H1 (cell line): ENCODE measurements around the gene GADL1. TPM values are rescaled to one million over a fixed set of nuclear protein-coding genes. Genes with fewer than 3 reads are reported as not detected.

Source experiments
- CTCF ChIA-PET: fragments of 300-600 bp; sonication (Branson Sonifier 250); formaldehyde crosslinking; loops from one replicate; lab custom pipeline; 2021; ENCODE audit not compliant: partially characterized antibody; lab: Charles Lee
- POLR2A ChIA-PET: fragments of 300-600 bp; sonication (Branson Sonifier 250); formaldehyde crosslinking; loops from one replicate; lab custom pipeline; 2021; ENCODE audit warnings: inconsistent platforms; ENCODE audit not compliant: partially characterized antibody; lab: Charles Lee
- DNase-seq, 2 experiments: peaks; one replicate each; pipeline versions ENCODE4 v3.0.0 to v3.0.0-alpha.2; 2010 to 2022; ENCODE audit warnings: low spot score in 2 of 2, low read depth in 1 of 2, mixed read lengths in 1 of 2
- FAIRE-seq: peaks from 2 replicates; lab custom pipeline; 2011; peaks lifted over from hg19 to GRCh38; lab: Jason Lieb, UNC
- H2AFZ ChIP-seq: 2 replicates; pipeline ENCODE4 v1.8.1; 2012; ENCODE audit warnings: low read length, inconsistent platforms
- H2AK5ac ChIP-seq: 2 replicates; pipeline ENCODE4 v1.6.1; 2013; ENCODE audit warnings: low read depth, low read length
- H2BK120ac ChIP-seq: replicated peaks from 2 replicates; pipeline ENCODE3; 2013; ENCODE audit warnings: low read depth, low read length, inconsistent platforms
- H2BK12ac ChIP-seq: 2 replicates; pipeline ENCODE4 v1.6.1; 2013; ENCODE audit warnings: low read depth, low read length
- H2BK15ac ChIP-seq: 2 replicates; pipeline ENCODE4 v1.6.1; 2013; ENCODE audit warnings: low read length
- H2BK20ac ChIP-seq: 2 replicates; pipeline ENCODE4 v1.6.1; 2013; ENCODE audit warnings: low read length
- H2BK5ac ChIP-seq: 2 replicates; pipeline ENCODE4 v1.6.1; 2013; ENCODE audit warnings: low read depth, low read length
- H3K14ac ChIP-seq: 2 replicates; pipeline ENCODE4 v1.6.1; 2013; ENCODE audit warnings: inconsistent platforms; ENCODE audit not compliant: insufficient read length
- H3K18ac ChIP-seq: 2 replicates; pipeline ENCODE4 v1.6.1; 2013; ENCODE audit warnings: low read length; ENCODE audit errors: extremely low read depth
- H3K23ac ChIP-seq: 2 replicates; pipeline ENCODE4 v1.6.1; 2013; ENCODE audit warnings: inconsistent platforms; ENCODE audit not compliant: insufficient read length
- H3K23me2 ChIP-seq: 2 replicates; pipeline ENCODE4 v1.6.1; 2013; ENCODE audit warnings: low read depth, low read length
- H3K27ac ChIP-seq: 2 replicates; pipeline ENCODE4 v1.6.1; 2011; ENCODE audit warnings: low read depth, low read length, inconsistent platforms
- H3K27me3 ChIP-seq, 4 experiments: replicated peaks in 1 of 4; 1 replicate in 1 of 4; 2 replicates in 3 of 4; pipeline versions ENCODE4 v1.6.1 to v1.8.1; 2011 to 2013; ENCODE audit warnings: low read length in 3 of 4, mild to moderate bottlenecking in 3 of 4, inconsistent platforms in 2 of 4, mixed read lengths in 2 of 4, moderate library complexity in 1 of 4; ENCODE audit not compliant: control insufficient read depth in 3 of 4, insufficient read depth in 3 of 4; ENCODE audit errors: extremely low read depth in 1 of 4
- H3K36me3 ChIP-seq, 4 experiments: 2 replicates each; pipeline versions ENCODE4 v1.6.1 to v1.8.1; 2011 to 2013; ENCODE audit warnings: mild to moderate bottlenecking in 4 of 4, low read length in 3 of 4, moderate library complexity in 2 of 4, control low read depth in 1 of 4, inconsistent platforms in 1 of 4; ENCODE audit not compliant: insufficient read depth in 4 of 4, control insufficient read depth in 2 of 4
- H3K4ac ChIP-seq: replicated peaks from 2 replicates; pipeline ENCODE3; 2013; ENCODE audit warnings: low read length, low read depth, mixed read lengths, inconsistent platforms; ENCODE audit not compliant: insufficient read length
- H3K4me1 ChIP-seq, 4 experiments: replicated peaks in 1 of 4; 1 replicate in 1 of 4; 2 replicates in 3 of 4; pipeline versions ENCODE4 v1.6.1 to v1.8.1; 2011 to 2013; ENCODE audit warnings: low read length in 3 of 4, inconsistent platforms in 2 of 4, mixed read lengths in 1 of 4; ENCODE audit not compliant: insufficient read depth in 4 of 4, control insufficient read depth in 3 of 4
- H3K4me2 ChIP-seq, 2 experiments: 2 replicates each; pipeline versions ENCODE4 v1.6.1 to v1.8.1; 2011 to 2013; ENCODE audit warnings: low read depth in 2 of 2, low read length in 2 of 2, control low read depth in 1 of 2, inconsistent platforms in 1 of 2, mild to moderate bottlenecking in 1 of 2; ENCODE audit not compliant: insufficient read depth in 1 of 2
- H3K4me3 ChIP-seq, 4 experiments: fragments of 200-600, 300-600 bp in 1 of 4; sonication (generic), shearing (Covaris generic), sonication (Bioruptor Twin) in 1 of 4; 2 replicates each; pipeline versions ENCODE4 v1.5.1 to v1.8.1; 2011 to 2016; ENCODE audit warnings: low read length in 4 of 4, low read depth in 3 of 4, control low read depth in 2 of 4, inconsistent platforms in 2 of 4, mild to moderate bottlenecking in 2 of 4, mixed read lengths in 1 of 4, moderate library complexity in 1 of 4; ENCODE audit not compliant: insufficient read depth in 2 of 4; ENCODE audit errors: extremely low read depth in 1 of 4
- H3K56ac ChIP-seq: replicated peaks from 2 replicates; pipeline ENCODE3; 2013; ENCODE audit warnings: low read depth, mild to moderate bottlenecking, mixed read lengths, low read length, inconsistent platforms; ENCODE audit not compliant: insufficient read length
- H3K79me1 ChIP-seq: 2 replicates; pipeline ENCODE4 v1.6.1; 2013; ENCODE audit warnings: low read depth, low read length, control low read depth
- H3K79me2 ChIP-seq, 2 experiments: 2 replicates each; pipeline versions ENCODE4 v1.6.1 to v1.8.1; 2012 to 2013; ENCODE audit warnings: low read length in 2 of 2, mild to moderate bottlenecking in 2 of 2, inconsistent platforms in 1 of 2; ENCODE audit not compliant: insufficient read depth in 2 of 2, control insufficient read depth in 1 of 2
- H3K9ac ChIP-seq, 4 experiments: replicated peaks in 1 of 4; 1 replicate in 1 of 4; 2 replicates in 3 of 4; pipeline versions ENCODE4 v1.6.1 to v1.8.1; 2011 to 2013; ENCODE audit warnings: low read depth in 3 of 4, low read length in 3 of 4, control low read depth in 2 of 4, mild to moderate bottlenecking in 2 of 4, moderate library complexity in 2 of 4, inconsistent platforms in 1 of 4; ENCODE audit errors: extremely low read depth in 1 of 4
- H3K9me3 ChIP-seq, 2 experiments: 2 replicates each; pipeline versions ENCODE4 v1.6.1 to v1.8.1; 2012 to 2013; ENCODE audit warnings: mild to moderate bottlenecking in 2 of 2, moderate library complexity in 2 of 2, control low read depth in 1 of 2, inconsistent platforms in 1 of 2, low read depth in 1 of 2, low read length in 1 of 2, mixed read lengths in 1 of 2; ENCODE audit not compliant: insufficient read depth in 2 of 2
- H4K20me1 ChIP-seq, 2 experiments: replicated peaks in 1 of 2; 2 replicates each; pipeline versions ENCODE3 to v1.8.1; 2011 to 2013; ENCODE audit warnings: inconsistent platforms in 2 of 2, low read length in 2 of 2, mild to moderate bottlenecking in 1 of 2; ENCODE audit not compliant: insufficient read depth in 2 of 2, control insufficient read depth in 1 of 2
- H4K5ac ChIP-seq: 2 replicates; pipeline ENCODE4 v1.6.1; 2013; ENCODE audit warnings: low read length, low read depth, mixed read lengths, inconsistent platforms; ENCODE audit not compliant: insufficient read length
- H4K8ac ChIP-seq: 2 replicates; pipeline ENCODE4 v1.8.0; 2013; ENCODE audit warnings: mild to moderate bottlenecking, moderate library complexity, low read length, inconsistent platforms; ENCODE audit not compliant: insufficient read depth; ENCODE audit errors: extremely low read depth
- H4K91ac ChIP-seq: replicated peaks from 2 replicates; pipeline ENCODE3; 2013; ENCODE audit warnings: low read length, mixed read lengths, inconsistent platforms; ENCODE audit not compliant: insufficient read length
- EP300 ChIP-seq, 2 experiments: IDR thresholded peaks; 1 replicate in 1 of 2; 2 replicates in 1 of 2; pipeline ENCODE4 v1.6.1; 2011 to 2012; ENCODE audit warnings: low read depth in 2 of 2, low read length in 2 of 2, mild to moderate bottlenecking in 2 of 2, borderline replicate concordance in 1 of 2, inconsistent platforms in 1 of 2, moderate library complexity in 1 of 2
- RAD21 ChIP-seq, 2 experiments: IDR thresholded peaks in 1 of 2; conservative IDR thresholded peaks in 1 of 2; 2 replicates each; pipeline ENCODE4 v1.6.1; 2011; ENCODE audit warnings: low read depth in 2 of 2, low read length in 2 of 2, improper control_type of control experiment in 1 of 2, inconsistent platforms in 1 of 2, mild to moderate bottlenecking in 1 of 2, moderate library complexity in 1 of 2
- TEAD4 ChIP-seq: IDR thresholded peaks from 2 replicates; pipeline ENCODE4 v1.6.1; 2012; ENCODE audit warnings: low read depth, low read length, inconsistent platforms, mixed read lengths
- ZNF274 ChIP-seq: IDR thresholded peaks from 2 replicates; pipeline ENCODE4 v1.7.0; 2012; ENCODE audit warnings: low read length, borderline replicate concordance; ENCODE audit errors: extremely low read depth
- WGBS, 2 experiments: shearing (Covaris generic) in 1 of 2; methylation state at CpG; one replicate each; pipeline versions ENCODE4 v1.1.6 to v1.1.7; 2013 to 2015; ENCODE audit warnings: low lambda C conversion rate in 2 of 2, mixed read lengths in 2 of 2, inconsistent platforms in 1 of 2, low coverage in 1 of 2, missing lambda C conversion rate in 1 of 2; ENCODE audit not compliant: insufficient replicate concordance in 2 of 2, insufficient coverage in 1 of 2, insufficient read length in 1 of 2; ENCODE audit errors: extremely low coverage in 1 of 2, missing lambda C conversion rate in 1 of 2; 5-methylcytosine and 5-hydroxymethylcytosine counted together
- polyA plus RNA-seq, 7 experiments: library from polyadenylated mRNA; depleted of rRNA in 3 of 7; stranded (reverse) in 5 of 7; unstranded in 2 of 7; fragments of >200 nt in 5 of 7; fragments of 200-250 nt in 2 of 7; gene quantifications; 1 replicate in 5 of 7; 2 replicates in 1 of 7; 4 replicates in 1 of 7; pipeline versions ENCODE4 v1.2.1 to v1.2.3, GENCODE V29; 2011 to 2013; ENCODE audit warnings: missing spikeins in 2 of 7, mixed read lengths in 2 of 7
- total RNA-seq: library from RNA; stranded (reverse); fragmentation: NEBNext Ultra II Directional; extraction: Animal tissue kit (Norgen Biotek cat#: 25700); gene quantifications from 2 replicates; pipeline ENCODE4 v1.2.1, GENCODE V29; 2021
- TF ChIP-seq, protein P1 (sequence below), 3 experiments: IDR thresholded peaks; 1 replicate in 2 of 3; 2 replicates in 1 of 3; pipeline versions ENCODE4 v1.5.1 to v1.6.1; 2011; ENCODE audit warnings: low read length in 3 of 3, mild to moderate bottlenecking in 3 of 3, inconsistent platforms in 2 of 3, low read depth in 1 of 3, moderate library complexity in 1 of 3; ENCODE audit not compliant: insufficient read depth in 1 of 3; ENCODE audit errors: control extremely low read depth in 1 of 3
- TF ChIP-seq, protein P2 (sequence below): IDR thresholded peaks from 2 replicates; pipeline ENCODE4 v1.6.1; 2012; ENCODE audit warnings: low read length, inconsistent platforms

GADL1 gene
- total and polyA plus RNA-seq, 2 of the 8 experiments (the other 6 are each of a cell fraction or from before 2014, with no cell fraction given): 0.03 to 0.30 TPM

GRCh38 chr3:30693470-30694120 is 200.9 kb downstream of the GADL1 start:
- H4K5ac ChIP-seq: no peak overlapping the region
- ChIA-PET POLR2A (interaction anchor here (0.7 kb wide), 1 partner anchor 256 kb away, joined by 3 read pairs; no protein-coding TSS in a partner anchor), CTCF (interaction anchor here (0.6 to 6.3 kb wide), 65 partner anchors 8 to 678 kb away, joined by 3 to 60 read pairs (median 4); no protein-coding TSS in a partner anchor)
- H3K36me3 ChIP-seq: peaks cover 2 to 11% (median 4%) of the 10 kb centered on the region in 4 experiments; a peak in 4 of 8 replicates
- WGBS, 2 experiments: 33% methylated on average over 2 of the region's 2 CpGs; no CpG with 5 or more reads in 1 of the 2 experiments
- H2BK5ac ChIP-seq: no peak overlapping the region
- H4K91ac ChIP-seq: no peak overlapping the region
- no peak overlapping the region for H3K9ac ChIP-seq
- H4K20me1 ChIP-seq: no peaks in the 10 kb centered on the region
- H2AFZ ChIP-seq: no peak overlapping the region
- no peak overlapping the region for H3K14ac ChIP-seq
- no peak overlapping the region for H3K23ac ChIP-seq
- no peak overlapping the region for H3K4me3 ChIP-seq
- no peak for DNase-seq
- no peak overlapping the region for H3K4ac ChIP-seq
- H3K18ac ChIP-seq: no peak overlapping the region
- H3K27me3 ChIP-seq: no peaks in the 10 kb centered on the region
- H3K56ac ChIP-seq: no peak overlapping the region
- peak; percentile 94 for FAIRE-seq
- H4K8ac ChIP-seq: no peak overlapping the region
- H2AK5ac ChIP-seq: no peak overlapping the region
- no peaks in the 10 kb centered on the region for H3K79me2 ChIP-seq
- H2BK15ac ChIP-seq: no peak overlapping the region
- H3K27ac ChIP-seq: no peak overlapping the region
- no peak overlapping the region for H3K4me2 ChIP-seq
- peaks cover 0 to 13% (median 5%) of the 10 kb centered on the region in 4 experiments; a peak in 5 of 7 replicates for H3K4me1 ChIP-seq
- no peaks in the 10 kb centered on the region for H3K9me3 ChIP-seq
- no peak overlapping the region for H2BK12ac ChIP-seq
- TF ChIP-seq ZNF274: no peak
- TF ChIP-seq RAD21 (IDR thresholded peaks at IDR 0.05 in 1 of 2, conservative IDR thresholded peaks at IDR 0.05 in 1 of 2; ENCODE audit: low read depth in 2 of 2, low read length in 2 of 2): peak; percentile 99
- TF ChIP-seq, protein P1, sequence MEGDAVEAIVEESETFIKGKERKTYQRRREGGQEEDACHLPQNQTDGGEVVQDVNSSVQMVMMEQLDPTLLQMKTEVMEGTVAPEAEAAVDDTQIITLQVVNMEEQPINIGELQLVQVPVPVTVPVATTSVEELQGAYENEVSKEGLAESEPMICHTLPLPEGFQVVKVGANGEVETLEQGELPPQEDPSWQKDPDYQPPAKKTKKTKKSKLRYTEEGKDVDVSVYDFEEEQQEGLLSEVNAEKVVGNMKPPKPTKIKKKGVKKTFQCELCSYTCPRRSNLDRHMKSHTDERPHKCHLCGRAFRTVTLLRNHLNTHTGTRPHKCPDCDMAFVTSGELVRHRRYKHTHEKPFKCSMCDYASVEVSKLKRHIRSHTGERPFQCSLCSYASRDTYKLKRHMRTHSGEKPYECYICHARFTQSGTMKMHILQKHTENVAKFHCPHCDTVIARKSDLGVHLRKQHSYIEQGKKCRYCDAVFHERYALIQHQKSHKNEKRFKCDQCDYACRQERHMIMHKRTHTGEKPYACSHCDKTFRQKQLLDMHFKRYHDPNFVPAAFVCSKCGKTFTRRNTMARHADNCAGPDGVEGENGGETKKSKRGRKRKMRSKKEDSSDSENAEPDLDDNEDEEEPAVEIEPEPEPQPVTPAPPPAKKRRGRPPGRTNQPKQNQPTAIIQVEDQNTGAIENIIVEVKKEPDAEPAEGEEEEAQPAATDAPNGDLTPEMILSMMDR (IDR thresholded peaks at IDR 0.05; ENCODE audit: control extremely low read depth in 1 of 3, insufficient read depth in 1 of 3, low read depth in 1 of 3, low read length in 3 of 3): peak in 2 of 3 experiments; percentile 80 to 85; a peak in 3 of 4 replicates
- TF ChIP-seq EP300 (IDR thresholded peaks at IDR 0.05; ENCODE audit: borderline replicate concordance in 1 of 2, low read depth in 2 of 2, low read length in 2 of 2): no peak
- TF ChIP-seq, protein P2, sequence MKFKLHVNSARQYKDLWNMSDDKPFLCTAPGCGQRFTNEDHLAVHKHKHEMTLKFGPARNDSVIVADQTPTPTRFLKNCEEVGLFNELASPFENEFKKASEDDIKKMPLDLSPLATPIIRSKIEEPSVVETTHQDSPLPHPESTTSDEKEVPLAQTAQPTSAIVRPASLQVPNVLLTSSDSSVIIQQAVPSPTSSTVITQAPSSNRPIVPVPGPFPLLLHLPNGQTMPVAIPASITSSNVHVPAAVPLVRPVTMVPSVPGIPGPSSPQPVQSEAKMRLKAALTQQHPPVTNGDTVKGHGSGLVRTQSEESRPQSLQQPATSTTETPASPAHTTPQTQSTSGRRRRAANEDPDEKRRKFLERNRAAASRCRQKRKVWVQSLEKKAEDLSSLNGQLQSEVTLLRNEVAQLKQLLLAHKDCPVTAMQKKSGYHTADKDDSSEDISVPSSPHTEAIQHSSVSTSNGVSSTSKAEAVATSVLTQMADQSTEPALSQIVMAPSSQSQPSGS: no peak
- TF ChIP-seq TEAD4: peak; percentile 78
- H2BK120ac ChIP-seq: no peak overlapping the region
- H3K23me2 ChIP-seq: no peaks in the 10 kb centered on the region; the same call in 1 of the 2 replicates
- no peak overlapping the region for H2BK20ac ChIP-seq
- no peaks in the 10 kb centered on the region for H3K79me1 ChIP-seq
